Epithelial cell of prostate (primary cell): Measurements from ENCODE around the gene ROMO1.
"Not testable (repeated sequence)": the region's sequence is repeated elsewhere in the genome, so short reads cannot be mapped to it uniquely, and the experiment has no call there.

Source experiments
- DNase-seq: peaks from one replicate; pipeline ENCODE4 v3.0.0-alpha.2; 2011; ENCODE audit warnings: low read depth, low spot score
- H3K27ac ChIP-seq: fragments of 450-650 bp; 2 replicates; pipeline ENCODE4 v1.5.1; 2017; ENCODE audit warnings: mild to moderate bottlenecking

ROMO1 gene

DNA sequence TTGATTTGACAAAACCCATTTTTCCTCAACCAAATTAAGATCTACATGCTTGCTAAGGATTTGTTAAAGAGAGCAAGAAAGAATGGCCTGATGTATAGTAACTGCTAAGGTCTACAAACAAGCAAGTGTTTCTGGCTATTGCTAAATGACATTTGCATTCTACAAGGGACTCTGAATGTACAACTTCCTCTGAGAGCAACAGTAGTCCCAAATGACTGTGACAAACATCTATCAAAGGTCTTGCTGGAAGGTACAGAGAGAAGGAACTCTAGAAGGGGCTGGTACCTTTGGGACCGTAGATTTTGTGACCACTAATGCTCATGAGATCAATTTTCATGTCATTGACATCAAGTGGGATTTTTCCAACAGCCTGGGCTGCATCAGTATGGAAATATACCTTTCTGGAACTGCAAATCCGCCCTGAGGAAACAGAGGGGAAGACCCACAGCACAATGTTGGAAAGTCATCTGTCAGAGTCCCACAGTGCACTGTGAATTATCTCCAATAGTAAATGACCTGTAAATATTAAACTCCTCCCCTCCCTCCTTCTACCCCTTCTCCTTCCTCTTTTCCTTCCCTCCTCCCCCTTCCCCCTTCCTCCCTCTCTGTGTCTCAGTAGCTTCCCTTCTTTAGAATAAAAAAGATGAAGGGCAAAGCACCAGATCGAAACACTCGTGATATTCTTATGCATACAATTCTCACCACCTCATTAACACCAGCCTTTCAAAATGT lies 18.6 kb upstream of the ROMO1 start:
- no peak for DNase-seq

DNA sequence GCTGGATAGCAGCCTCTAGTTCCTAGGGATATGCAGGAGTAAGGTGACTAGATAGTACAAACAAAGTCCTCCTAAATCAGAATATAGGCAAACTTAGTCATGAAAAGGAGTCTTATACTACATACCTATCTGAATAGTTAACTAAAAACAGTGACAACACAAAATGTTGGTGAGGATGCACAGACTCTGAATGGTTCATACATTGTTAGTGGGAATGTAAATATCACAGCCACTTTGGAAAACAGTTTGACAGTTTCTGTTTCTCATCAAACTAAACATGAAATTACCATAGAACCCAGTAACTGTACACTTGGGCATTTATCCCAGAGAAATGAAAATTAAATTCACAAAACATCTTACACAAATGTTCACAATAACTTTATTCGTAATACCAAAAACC lies 17.2 kb upstream of the ROMO1 start:
- no peak for DNase-seq

More for the DNA sequence above, 18.6 kb upstream of the ROMO1 start:
- H3K27ac ChIP-seq, result no peak overlapping the region

DNA sequence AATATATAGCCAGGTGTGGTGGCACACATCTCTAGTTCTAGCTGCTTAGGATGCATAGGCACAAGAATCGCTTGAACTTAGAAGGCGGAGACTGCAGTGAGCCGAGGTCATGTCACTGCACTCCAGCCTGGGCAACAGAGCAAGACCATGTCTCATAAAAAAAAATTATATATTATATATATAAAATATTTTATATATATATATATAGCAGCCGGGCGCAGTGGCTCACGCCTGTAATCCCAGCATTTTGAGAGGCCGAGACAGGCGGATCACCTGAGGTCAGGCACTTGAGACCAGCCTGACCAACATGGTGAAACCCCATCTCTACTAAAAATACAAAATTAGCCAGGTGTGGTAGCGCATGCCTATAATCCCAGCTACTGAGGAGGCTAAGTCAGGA lies 13.8 kb upstream of the ROMO1 start:
- DNase-seq, H3K27ac ChIP-seq: not testable (repeated sequence)

More for the DNA sequence above, 17.2 kb upstream of the ROMO1 start:
- H3K27ac ChIP-seq, result no peak overlapping the region

DNA sequence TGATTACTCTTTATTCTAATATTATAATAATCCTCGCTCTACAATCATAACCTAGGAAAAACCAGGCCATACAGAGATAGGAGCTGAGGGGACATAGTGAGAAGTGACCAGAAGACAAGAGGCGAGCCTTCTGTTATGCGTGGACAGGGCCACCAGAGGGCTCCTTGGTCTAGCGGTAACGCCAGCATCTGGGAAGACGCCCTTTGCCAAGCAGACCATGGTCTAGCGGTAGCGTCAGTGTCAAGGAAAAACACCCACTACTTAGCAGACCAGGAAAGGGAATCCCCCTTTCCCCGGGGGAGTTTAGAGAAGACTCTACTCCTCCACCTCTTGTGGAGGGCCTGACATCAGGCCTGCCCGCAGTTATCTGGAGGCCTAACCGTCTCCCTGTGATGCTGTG lies 12.3 kb upstream of the ROMO1 start:
- DNase-seq, H3K27ac ChIP-seq: not testable (repeated sequence)

DNA sequence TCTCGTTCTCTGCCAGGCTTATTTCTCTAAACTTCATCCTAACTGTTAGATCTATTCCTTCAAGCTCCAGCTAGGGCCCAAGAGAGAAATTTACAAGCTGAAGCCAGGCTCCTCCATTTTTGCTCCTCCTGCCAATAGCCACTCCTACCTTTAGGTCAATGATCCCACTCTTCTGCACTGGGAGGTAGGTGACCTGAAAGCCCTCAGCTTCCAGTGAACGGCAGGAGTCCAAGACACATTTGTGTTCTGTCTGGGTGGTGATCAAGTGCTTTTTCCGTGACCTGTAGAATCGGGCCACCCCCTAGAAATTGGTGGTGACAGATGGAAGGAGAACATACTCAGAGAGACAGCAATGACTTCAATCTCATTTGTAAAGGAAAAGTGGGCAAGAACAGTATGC lies 8.9 kb upstream of the ROMO1 start:
- H3K27ac ChIP-seq, result no peak overlapping the region
- DNase-seq, result no peak

DNA sequence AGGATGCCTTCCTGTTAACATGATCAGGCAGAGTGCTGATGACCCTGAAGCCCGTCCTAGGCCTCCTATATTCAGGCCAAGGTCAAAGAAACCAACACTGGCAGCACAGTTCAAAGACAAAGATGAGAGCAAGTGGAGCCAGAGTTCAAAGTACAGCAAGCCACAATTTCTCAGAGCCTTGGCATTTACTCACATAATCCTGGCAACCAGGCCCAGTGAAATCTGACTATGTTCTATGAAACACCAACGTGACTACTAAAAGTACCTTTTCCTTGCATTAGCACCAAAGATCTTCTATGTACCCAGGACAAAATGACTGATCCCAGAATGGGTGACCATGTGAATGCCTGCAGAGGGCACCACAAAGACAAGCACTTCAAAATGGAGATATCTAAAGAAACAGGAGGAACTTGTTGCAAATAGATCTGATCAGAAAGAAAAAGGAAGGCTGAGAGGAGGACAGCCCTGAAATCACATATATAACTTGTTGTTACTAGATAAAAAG lies 3.9 kb upstream of the ROMO1 start:
- no peak for DNase-seq
- H3K27ac ChIP-seq, result no peak overlapping the region

DNA sequence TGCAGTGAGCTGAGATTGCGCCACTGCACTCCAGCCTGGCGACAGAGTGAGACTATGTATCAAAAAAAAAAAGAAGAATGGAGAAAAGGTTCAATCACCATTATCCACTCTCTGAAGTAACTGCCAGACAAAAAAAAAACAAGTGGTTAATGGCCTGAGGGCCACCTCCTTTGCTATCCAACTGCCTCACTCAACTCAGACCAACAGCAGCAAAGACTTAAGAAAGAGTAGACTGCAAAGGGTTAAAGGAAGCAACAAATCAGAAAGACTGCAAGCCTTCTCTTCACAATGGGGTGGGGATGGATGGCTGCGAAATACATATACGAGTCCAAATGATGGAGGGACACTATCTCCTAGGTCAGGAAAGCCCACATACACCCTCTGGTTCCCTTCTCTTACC lies 3.2 kb upstream of the ROMO1 start:
- no peak for DNase-seq
- H3K27ac ChIP-seq, result no peak overlapping the region

DNA sequence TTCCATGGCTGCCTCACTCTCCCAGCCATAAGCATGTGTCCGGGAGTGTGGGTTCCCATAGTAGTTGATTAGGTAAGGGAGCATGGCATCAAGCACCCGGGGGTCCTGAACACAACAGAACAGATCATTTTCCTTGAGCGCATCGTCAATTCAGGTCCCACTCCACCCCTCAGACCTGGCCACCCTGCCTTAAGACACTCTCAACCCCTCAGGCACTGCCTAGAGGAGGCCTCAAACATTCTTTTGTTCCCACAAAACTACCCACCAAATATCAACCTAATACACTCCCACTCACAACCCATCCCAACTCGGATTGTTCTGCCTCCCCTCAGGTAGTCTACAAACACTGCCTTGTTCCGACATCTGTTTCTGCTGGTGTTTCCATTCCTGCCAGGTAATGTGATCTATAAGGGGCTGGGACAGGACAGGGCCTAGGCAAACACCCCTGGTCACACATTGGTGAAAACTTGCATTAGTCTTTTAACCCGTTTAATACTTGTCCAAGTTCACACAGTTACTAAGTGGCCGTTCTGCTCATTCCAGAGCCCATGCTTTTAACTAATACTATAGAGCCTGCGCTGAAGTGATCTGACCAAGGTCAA lies 1.4 kb upstream of the ROMO1 start:
- no peak overlapping the region for H3K27ac ChIP-seq
- no peak for DNase-seq

DNA sequence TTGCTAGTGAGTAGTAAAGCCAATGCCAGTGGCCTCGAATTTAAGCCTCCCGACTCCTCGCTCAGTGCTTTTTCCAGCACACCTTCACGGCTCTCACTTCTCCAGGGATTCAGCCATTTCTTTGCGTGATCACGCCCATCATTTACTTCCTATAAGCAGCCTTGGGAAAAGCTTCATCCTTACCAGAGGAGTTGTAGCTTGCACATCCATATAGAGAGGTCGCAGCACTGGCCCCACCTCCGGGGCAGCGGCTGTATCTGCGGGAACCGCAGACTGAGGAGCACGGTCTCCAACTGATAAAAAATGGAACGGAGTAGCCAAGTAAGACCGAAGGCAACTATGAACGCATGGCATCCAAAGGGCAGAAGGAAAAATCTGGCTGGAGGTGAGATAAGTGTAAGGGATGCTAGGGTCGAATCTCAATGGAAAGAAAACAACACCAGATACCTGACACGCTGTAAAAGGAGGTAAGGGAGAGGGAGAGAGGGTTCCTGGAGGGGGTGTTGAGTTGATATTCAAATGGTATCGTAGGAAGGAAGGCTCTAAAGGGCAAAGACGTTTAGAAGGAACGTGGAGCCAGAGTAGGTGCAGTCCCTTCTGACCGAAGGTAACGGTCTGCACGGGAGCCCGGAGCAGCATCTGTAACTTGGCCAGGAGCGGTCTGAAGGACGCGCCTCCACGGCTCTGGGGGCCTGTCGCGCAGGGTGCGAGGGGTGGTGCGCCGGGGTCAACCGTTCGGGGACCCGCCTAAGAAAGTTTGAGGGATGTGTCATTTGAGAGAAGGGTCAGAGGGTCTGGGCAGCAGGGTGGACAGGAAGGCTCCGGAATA lies 693 bp upstream of the ROMO1 start:
- H3K27ac ChIP-seq, result peak overlapping the region; percentile 94
- DNase-seq, result no peak

DNA sequence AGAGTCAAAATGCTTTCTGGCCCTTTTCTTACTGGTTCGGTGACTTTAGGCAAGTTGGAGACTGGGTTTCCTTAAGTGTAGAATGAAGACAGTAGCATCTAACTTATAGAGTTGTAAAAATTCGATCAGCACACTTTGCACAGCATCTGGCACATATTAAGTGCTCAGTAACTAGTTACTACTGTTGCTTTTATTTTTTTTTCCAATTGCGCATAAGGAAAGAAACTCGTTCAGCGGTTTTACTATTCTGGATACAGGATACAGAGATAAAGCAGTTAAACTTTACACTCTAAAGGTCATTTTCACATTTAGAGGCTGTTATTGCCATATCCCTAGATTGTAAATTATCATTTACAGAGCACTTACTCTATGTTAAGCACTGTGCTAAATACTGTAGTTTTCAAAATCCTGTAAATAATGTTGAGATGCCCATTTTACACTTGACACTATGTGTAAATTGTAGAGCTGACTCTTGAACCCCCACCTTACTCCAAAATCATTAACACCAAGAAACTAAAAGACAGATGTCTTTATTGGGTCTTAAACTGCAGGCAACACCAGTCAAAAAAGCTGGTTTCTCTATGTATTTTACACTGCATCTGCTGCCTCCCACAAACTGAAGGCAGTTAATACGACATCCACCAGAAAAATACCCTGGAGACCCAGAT lies 886 bp downstream of the ROMO1 start:
- no peak for DNase-seq
- peak overlapping the region; percentile 94 for H3K27ac ChIP-seq

DNA sequence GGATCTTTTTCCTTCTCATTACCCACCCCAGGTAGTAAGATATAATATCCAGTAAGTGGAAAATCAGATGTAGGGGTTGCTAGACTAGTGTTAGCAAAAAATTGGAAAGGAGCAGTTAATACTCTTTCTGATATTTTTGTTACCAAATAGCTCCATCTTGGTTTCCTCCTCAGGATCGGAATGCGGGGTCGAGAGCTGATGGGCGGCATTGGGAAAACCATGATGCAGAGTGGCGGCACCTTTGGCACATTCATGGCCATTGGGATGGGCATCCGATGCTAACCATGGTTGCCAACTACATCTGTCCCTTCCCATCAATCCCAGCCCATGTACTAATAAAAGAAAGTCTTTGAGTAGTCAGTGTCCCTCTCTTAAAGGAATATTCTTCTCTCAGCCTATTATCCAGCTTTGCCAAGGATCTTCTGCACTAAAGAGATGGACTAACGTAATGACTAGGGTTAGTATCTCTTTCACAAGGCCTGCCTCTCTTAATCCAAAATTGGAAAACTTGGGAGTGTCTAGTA lies 1.5 kb downstream of the ROMO1 start:
- DNase-seq, result no peak
- H3K27ac ChIP-seq, result peak overlapping the region; percentile 94

DNA sequence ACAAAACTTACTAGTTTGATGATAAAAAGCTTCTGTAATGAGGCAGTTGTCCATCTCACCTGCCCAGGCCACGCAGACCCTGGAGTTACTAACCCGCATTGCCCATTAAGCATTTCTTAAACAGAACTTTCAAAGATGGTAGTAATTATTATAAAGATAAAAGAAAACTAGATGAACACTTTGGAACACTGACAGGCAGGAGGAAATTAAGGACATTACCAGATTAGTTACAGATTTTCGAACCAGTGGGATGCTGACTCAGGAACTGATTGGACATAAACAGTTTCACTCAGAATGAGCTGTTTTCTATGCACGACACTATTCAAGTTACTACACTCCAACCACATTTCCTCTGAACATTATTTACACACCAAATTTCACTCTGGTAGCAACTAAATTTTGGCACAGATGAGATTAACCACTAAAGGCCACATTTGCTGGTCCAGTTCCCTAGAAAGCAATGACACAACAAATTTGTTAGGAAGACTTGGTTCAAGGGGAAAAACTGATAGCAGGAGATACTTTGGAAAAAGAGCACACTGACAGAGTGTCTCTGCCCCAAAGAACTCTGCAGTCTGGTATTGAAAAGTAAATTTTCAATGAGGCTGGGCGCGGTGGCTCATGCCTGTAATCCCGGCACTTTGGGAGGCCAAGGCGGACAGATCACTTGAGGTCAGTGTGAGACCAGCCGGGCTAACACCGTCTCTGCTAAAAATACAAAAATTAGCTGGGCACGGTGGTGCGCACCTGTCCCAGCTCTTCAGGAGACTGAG lies 3.0 kb downstream of the ROMO1 start:
- H3K27ac ChIP-seq, result peak overlapping the region; percentile 35
- no peak for DNase-seq

DNA sequence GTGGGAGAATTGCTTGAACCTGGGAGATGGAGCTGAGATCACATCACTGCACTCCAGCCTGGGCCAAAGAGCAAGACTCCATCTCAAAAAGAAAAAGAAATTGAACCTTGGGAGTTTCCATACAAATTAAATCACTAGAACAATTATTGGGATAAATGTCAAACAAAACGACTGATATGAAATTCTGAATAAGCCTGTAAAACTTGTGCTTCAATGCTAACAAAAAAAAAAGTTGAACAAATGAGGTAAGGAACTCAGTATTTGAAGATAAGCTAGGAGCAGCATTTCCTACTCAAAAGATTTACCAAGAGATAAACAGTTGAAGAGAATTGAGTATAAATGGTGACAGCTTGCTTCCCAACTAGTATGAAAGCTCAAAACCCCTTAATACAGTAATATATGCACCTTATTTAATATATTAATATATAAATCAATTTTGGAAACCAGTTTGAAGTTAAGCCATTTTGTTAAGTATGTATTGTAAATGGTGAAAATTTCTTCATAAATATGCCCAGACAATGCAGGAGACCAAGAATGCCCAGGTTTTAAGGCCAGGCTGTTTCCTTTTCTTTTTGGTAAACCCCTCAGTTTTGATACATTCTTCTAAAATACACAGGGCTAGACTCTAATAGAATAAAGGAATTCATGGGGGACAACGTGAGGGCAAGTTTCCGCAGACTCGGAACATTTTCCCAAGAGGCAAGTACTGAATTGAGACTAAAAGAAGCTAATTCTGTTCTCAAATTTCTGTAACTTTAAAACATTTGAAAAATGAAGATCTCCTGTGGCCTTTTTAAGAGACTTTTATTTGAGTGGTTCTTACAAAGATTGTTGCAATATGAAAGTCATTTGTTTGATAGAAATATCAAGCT lies 3.9 kb downstream of the ROMO1 start:
- peak overlapping the region; percentile 35 for H3K27ac ChIP-seq
- DNase-seq, result no peak

DNA sequence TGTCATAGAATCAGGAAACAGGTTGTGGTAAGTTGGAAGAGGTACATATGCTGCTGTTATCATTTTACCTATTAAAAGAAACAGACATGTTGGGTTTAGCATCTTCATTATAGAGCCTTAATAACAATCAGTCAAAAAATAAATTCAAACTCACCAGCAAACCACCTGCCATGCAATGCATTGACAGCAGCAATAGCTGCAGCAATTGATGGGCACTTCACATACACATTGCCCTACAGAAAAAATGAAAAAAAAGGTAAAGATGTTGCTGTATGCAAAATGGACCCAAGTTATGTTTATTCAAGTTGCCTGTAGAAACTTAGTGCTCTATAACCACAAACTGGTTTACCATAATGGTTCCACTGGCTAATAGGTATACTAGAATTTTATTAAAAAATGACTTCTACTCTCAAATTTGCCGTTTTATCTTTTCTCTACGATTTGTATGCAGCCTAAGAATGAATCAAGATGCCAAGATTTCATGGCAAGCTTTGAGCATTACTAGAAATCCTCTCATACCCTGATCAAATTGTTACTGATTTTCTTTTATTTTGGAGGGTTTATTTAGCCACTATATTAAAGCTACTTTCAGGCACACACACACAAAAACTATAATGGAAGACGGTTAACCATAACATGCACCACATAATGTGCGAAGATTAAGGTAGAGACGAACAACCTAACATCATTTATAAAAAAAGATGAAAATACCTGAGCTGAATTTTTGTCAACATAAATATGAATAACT lies 5.5 kb downstream of the ROMO1 start:
- H3K27ac ChIP-seq, result no peak overlapping the region
- DNase-seq, result no peak

DNA sequence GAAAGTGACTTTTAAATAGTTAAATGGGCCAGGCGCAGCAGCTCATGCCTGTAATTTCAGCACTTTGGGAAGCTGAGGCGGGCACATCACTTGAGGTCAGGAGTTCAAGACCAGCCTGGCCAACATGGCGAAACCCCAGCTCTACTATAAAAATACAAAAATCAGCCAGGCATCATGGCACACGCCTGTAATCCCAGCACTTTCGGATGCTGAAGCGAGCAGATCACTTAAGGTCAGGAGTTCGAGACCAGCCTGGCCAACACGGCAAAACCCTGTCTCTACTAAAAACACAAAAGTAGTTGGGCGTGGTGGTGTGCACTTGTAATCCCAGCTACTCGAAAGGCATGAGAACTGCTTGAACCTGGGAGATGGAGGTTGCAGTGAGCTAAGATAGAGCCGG lies 6.7 kb downstream of the ROMO1 start:
- H3K27ac ChIP-seq, DNase-seq: not testable (repeated sequence)

DNA sequence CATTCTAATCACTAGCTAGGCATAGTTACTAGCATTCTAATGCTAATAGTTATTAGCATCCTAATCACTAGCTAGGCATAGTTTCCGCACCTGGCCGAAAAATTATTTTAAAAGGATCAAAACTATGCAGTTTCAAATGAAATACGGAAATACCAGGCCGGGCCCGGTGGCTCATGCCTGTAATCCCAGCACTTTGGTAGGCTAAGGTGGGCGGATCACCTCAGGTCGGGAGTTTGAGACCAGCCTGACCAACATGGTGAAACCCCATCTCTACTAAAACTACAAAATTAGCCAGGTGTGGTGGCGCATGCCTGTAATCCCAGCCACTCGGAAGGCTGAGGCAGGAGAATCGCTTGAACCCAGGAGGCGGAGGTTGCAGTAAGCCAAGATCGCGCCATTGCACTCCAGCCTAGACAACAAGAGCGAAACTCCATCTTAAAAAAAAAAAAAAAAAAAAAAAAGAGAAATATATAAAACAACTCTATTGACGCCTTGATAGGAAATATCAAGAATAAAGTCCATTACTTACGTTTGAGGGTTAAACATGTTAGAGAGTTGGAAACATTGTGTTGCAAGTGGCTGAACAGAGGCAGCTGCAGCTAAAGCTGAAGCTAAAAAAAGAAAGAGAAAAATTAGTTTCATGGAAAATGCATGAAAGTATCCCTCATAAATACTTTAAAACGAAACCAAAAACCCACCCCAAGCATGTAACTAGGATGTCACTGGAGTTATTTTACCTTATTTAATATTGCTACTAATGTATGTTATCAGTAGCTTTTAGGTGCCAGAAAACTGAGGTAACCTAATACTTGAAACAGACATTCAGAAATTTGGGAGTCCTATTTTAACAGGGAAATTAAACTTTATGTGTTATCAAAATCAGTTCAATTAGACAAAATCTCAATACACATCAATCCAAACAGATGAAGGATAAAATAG lies 7.7 kb downstream of the ROMO1 start:
- DNase-seq, H3K27ac ChIP-seq: not testable (repeated sequence)

DNA sequence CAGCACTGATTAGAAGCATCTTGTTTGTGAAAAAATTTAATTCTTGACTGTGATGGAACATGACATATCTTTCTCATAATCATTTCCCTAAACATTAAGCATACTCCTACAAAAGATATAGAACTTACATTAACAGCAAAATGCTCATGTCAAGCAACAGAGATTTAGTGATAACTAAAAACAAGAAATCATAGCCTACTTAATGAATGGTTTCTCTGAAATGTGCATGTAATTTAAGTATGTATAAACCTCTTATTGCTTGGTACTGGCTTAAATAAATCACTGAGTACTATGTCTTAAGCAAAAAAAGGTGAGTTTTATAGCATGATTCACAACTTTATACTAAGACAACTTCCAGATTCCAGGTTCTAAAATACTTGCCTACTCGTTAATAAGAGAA lies 9.3 kb downstream of the ROMO1 start:
- no peak for DNase-seq
- H3K27ac ChIP-seq, result no peak overlapping the region
